CMK (cell line): ENCODE data around the gene TSHB.
A peak's percentile ranks its signal among the peaks of the same experiment; 100 is the strongest.
"Not testable (repeated sequence)": the region's sequence is repeated elsewhere in the genome, so short reads cannot be mapped to it uniquely, and the experiment has no call there.

Experiments
- DNase-seq: peaks from one replicate; pipeline ENCODE4 v3.0.0-alpha.2; 2010; ENCODE audit warnings: low read depth

TSHB gene

DNA sequence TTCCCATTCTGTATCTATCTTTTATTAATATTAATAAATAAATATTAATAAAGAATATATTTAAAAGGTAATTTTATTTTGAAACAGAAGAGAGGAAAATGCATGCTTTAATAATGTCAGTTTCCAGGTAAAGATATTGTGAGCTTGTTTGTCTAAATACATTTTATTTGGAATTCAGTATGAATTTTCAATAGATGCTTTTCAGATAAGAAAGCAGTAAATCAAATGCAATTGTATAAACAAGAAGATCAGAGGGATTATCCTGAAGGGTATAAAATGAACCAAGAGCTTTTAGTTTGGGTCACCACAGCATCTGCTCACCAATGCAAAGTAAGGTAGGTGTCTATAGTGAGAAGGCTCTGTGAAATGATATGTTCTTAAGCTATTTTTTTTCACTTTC lies at the start of gene TSHB:
Gene TSHB, plus strand, starts transcription at position 301 of the 400 bp plus-strand sequence. CDS start 3,537 bp downstream, outside the sequence.
- DNase-seq = no peak

GRCh38 chr1:114982251-114982650 lies 47.4 kb upstream of the TSHB start:
- DNase-seq = no peak

DNA sequence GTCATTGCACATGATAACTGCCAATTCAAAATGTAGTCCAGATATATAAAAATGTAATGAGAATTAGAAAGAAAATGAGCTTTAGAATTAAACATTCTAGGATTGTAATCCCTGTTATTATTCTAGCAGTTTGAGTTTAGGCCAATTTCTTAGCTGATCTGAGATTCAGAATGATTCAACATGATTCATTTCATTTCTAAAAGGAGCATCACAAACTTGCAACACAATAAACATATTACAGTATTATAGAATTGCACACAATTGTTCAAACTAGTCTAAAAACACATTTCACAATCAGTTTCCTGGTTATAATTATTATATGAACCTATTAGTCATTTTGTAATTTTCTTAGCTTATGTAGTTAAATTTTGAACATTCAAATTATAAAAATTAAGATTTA lies 43.3 kb upstream of the TSHB start:
- no peak for DNase-seq

DNA sequence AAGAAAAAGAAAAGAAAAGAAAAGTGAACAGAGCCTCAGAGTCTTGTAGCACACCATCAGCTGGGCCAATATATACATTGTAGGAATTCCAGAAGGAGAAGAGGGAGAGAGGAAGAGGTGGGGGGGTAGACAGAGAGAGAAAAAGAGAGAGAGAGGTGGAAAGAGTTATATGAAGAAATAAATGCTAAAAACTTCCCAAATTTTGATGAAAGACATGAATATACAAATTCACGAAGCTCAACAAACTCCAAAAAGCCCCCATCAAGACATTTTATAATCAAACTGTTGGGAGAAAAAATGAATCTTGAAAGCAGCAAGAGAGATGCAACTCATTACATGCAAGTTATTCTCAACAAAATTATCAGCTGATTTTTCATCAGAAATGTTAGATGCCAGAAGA lies 41.5 kb upstream of the TSHB start:
- no peak for DNase-seq

DNA sequence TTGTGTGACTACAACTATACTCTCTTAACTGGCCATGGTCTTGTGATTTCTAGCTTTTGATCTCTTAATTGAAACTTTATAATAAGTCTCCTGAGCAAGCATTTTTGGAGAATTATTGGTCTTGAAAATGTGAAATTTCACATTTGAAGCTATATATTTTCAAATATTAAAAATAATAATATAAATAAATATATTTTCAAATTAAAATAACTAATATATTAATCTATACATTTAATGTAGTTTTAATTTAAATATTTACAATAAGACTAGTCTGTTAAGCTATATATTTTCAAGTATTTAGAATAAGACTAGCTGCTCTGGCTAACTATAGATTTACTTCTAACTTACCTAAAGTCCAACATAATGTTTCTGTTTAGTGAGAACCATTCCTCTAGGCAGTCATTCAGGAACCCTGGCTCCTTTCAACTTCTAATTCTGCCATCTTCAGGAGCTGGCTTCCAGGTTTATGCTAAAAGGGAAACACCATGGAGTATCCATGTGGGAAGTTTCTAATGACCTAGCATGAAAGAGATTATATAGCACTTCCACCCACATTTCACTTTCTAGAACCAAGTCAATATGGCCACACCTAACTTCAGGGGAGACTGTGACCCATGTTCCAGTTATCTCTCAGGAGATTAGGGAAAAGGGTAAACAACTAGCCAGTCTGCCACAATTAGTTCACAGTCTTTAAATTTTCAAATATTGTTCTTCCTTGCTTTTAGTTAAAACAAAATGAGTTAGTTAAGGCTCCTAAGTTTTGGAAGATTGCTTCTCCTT lies 31.9 kb upstream of the TSHB start:
- no peak for DNase-seq

- DNase-seq = no peak
Observed at GRCh38 chr1:115006191-115006590, 23.4 kb upstream of the TSHB start.

GRCh38 chr1:115012006-115012405 lies 17.6 kb upstream of the TSHB start:
- DNase-seq = no peak

DNA sequence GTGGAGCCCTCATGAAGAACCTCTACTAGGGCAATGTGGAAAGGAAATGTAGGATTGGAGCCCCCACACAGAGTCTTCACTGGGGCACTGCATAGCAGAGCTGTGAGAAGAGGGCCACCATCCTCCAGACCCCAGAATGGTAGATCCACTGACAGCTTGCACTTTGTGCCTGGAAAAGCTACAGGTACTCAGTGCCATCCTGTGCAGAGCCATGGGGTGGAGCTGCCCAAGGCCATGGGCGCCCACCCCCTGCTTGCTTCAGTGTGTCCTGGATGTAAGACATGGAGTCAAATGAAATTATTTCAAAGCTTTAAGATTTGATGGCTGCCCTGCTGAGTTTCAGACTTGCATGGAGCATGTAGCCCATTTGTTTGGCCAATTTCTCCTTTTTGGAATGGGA lies 17.2 kb upstream of the TSHB start:
- DNase-seq = no peak

DNA sequence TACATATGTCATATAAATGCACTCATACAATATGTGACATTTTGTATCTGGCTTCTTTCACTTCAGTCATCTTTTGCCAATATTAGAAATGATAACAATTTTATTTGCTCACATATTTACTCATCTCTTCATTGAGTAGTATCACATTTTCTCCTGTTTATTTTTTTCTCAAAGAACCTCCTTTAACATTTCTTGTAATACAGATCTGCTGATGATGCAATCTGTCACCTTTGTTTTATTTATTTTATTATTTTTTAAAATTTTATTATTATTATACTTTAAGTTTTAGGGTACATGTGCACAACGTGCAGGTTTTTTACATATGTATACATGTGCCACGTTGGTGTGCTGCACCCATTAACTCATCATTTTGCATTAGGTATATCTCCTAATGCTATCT lies 15.8 kb upstream of the TSHB start:
- no peak for DNase-seq

DNA sequence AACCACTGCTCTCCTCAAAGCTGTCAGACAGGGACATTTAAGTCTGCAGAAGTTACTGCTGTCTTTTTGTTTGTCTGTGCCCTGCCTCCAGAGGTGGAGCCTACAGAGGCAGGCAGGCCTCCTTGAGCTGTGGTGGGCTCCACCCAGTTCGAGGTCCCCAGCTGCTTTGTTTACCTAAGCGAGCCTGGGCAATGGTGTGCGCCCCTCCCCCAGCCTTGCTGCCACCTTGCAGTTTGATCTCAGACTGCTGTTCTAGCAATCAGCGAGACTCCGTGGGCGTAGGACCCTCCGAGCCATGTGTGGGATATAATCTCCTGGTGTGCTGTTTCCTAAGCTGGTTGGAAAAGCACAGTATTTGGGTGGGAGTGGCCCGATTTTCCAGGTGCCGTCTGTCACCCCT lies 10.1 kb upstream of the TSHB start:
- DNase-seq = not testable (repeated sequence)

DNA sequence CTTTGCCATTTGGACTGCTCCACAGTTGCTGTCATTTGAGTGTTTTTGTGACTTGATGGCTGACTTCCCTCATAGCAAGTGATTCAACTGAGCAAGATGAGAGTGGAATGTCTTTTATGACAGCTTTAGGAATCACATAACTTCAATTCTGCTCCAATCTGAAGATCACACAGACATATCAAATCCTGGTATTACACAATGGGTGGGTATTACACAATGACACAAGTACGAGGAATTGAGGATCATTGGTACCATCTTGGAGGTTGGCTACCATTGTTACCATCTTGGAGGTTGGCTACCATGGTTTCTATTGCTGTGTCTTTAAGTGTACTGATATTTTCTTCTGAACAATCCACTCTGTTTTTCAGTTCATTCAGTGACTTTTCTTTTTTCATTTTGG lies 8.5 kb upstream of the TSHB start:
- DNase-seq = no peak

- no peak for DNase-seq
Observed at GRCh38 chr1:115023593-115023992, 6.0 kb upstream of the TSHB start.

DNA sequence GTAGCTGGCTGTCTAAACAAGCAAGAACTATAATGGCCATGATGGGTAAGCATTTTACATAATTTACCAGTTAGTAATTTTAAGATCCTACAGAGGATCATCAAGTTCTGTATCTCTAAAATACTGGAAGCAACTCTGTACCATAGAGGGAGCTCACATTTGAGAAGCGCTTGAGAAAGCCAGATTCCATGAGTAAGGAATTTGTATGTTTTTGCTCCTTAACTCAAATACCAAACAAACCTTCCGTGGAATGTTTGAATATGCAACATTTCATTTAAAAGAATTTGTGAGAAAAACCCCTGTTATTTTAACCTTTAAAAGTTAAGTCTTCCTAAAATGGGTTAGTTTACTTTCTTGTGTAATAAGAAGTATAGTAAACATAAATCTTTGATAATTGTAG lies 2.0 kb downstream of the TSHB start:
- no peak for DNase-seq

DNA sequence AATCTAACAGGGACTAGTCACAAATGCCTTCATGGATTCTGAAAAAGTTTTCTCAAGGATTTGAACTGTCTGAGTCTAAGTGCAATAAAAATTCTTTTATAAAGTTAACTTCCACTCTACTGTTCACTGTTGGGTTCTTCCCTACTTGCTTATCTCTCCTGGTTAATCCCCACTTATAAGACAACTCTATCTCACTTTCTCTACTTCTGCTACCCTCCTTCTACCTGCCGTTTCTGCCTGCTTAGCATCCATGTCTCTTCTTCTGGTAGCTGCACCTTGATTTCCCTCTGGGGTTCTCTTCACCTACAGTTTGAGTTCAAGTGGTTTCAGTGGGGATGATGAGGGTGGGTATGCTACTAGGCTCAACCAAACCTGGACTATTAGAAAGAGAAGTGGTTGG lies 6.0 kb downstream of the TSHB start:
- DNase-seq = no peak

DNA sequence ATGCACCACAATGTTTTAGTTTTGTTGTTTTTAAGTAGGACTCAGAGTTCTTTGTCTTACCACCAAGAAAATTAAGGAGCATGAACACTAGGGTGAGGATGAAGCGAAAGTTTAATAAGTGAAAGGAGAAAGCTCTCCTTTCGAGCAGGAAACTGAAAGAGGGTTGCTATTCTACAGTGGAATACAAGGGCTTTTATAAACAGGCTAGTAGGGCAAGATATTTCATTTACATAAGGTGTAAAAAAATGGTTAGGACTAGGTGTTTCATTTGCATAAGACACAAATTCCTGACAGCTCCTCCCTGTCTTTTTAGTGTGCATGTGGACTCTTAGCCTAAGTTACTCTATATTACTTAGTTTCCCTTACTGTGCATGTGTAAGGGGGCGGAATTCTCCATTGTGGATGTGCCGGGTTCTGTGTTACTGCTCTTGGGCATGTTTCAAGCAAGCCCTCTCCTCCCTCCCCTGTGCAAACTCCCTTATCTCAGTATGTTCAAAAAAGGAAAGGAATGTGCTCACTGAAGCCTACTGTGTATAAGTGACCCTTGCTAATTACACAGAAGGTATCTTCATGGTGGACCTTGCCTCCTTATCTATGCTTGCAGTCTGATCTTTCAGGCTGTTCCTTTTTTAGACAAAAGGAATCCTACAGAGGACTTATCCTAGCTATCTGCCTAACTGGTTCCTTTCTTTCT lies 7.3 kb downstream of the TSHB start:
- no peak for DNase-seq

- DNase-seq = no peak
Observed at GRCh38 chr1:115040501-115040900, 10.9 kb downstream of the TSHB start.

DNA sequence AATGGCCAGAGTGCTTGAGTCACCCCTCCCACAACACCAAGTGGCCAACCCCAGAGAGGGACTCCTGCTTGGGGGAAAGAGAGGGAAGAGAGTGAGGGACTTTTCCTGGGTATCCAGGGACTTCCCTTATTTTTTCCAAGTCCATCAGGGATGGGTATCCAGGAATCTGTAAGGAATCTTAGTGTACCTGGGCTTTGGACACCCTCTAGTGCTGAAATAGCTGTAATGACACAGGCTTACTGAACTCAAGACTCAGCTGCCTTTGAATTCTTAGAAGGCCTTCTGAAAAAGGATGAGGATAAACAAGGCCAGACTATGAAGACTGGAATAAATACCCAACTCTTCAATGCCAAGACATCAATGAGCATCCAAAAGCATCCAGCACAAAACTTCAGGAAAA lies 12.0 kb downstream of the TSHB start:
- no peak for DNase-seq

DNA sequence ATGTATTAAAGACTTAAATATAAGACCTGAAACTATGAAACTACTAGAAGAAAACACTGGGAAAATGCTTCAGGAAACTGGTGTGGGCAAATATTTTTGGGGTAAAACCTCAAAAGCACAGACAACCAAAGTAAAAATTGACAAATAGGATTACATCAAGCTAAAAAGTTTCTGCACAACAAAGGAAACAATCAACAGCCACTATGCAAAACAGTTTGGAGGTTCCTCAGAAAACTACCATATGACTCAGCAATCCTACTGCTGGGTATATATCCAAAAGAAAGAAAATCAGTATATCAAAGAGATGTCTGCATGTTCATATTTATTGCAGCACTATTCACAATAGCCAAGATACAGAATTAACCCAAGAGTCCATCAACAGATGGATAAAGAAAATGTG lies 17.1 kb downstream of the TSHB start:
- no peak for DNase-seq

DNA sequence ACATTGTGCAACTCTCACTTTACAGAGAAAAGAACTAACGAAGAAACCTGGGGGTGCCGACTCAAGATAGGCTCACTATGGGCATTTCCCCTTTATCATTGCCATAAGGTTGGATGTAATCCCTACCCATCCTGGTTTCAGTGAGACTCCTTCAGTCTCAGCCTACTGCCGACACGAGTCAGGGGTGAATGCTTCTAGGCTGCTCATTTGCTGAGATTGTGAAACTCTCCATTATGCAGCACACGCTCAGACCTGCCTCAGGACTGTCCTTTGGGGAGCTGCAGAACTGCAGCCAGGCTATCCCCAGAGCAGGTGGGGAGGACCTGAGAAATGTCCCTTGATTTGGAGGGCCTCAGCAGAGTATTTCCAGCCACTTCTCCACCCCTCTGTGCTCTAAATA lies 22.2 kb downstream of the TSHB start:
- DNase-seq = no peak

DNA sequence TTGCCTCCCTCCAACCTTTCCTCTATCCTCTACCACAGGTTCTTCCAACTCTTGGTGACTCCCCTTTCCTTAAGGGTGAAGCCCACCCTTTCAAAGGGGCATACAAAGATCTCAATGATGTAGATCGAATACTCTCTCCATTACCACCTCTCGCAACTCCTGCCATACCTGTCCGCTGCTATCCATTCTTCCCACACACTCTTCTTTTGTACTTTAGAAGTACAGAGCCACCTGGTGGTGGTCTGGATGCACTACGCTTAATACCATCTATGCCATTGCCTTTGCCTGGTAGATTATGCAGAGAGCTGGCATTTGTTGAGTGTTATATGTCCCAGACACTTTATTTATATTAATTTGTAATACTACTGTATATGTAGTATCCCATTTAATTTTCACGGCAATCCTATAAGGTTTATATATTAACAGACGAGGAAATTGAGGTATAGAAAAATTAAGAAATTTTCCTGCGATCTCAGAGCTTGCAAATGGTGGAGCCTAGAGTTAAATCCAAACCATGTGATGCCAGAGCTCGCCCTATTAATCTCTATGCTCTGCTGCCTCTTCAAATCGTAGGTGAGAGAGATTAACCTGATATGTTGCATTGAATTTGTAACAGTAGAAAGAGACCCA lies 22.9 kb downstream of the TSHB start:
- peak; percentile 14 for DNase-seq

GRCh38 chr1:115056395-115056798 lies 26.8 kb downstream of the TSHB start:
- no peak for DNase-seq

GRCh38 chr1:115057661-115058254 lies 28.1 kb downstream of the TSHB start:
- no peak for DNase-seq

- no peak for DNase-seq
Observed at GRCh38 chr1:115059316-115059715, 29.7 kb downstream of the TSHB start.
